Measurements from ENCODE around the gene ZNF280B. TPM values are rescaled to one million over a fixed set of nuclear protein-coding genes. Genes with fewer than 3 reads are reported as not detected.
A peak's percentile ranks its signal among the peaks of the same experiment; 100 is the strongest.

The ZNF280B gene
- total RNA-seq, result under 1 TPM in 3 of 4 donors, not detected in 1; 0.47 to 0.80 (median 0.70) TPM

GRCh38 chr22:22508274-22509176 lies at the start of gene ZNF280B:
ZNF280B (minus strand) TSS chr22:22508742; CDS start chr22:22489398, 19,344 bp downstream.
- no peaks in the 10 kb centered on the region for H3K27me3 ChIP-seq
- TF ChIP-seq POLR2A (IDR thresholded peaks at IDR 0.05) (no peak), CTCF (IDR thresholded peaks at IDR 0.05) (peak; percentile 24 to 67 (median 54))
- H3K27ac ChIP-seq, result peak within 1 kb of the TSS in 1 of 4 donors; percentile 60
- H3K9me3 ChIP-seq, result peaks cover 0 to 8% (median 0%) of the 10 kb centered on the region in 4 donors
- DNase-seq, result peak; percentile 75 to 87 (median 79)
- peaks cover 0 to 11% (median 0%) of the 10 kb centered on the region in 4 donors for H3K4me1 ChIP-seq
- peak within 1 kb of the TSS; percentile 58 to 62 (median 60) for H3K4me3 ChIP-seq
- no peaks in the 10 kb centered on the region for H3K36me3 ChIP-seq

DNA sequence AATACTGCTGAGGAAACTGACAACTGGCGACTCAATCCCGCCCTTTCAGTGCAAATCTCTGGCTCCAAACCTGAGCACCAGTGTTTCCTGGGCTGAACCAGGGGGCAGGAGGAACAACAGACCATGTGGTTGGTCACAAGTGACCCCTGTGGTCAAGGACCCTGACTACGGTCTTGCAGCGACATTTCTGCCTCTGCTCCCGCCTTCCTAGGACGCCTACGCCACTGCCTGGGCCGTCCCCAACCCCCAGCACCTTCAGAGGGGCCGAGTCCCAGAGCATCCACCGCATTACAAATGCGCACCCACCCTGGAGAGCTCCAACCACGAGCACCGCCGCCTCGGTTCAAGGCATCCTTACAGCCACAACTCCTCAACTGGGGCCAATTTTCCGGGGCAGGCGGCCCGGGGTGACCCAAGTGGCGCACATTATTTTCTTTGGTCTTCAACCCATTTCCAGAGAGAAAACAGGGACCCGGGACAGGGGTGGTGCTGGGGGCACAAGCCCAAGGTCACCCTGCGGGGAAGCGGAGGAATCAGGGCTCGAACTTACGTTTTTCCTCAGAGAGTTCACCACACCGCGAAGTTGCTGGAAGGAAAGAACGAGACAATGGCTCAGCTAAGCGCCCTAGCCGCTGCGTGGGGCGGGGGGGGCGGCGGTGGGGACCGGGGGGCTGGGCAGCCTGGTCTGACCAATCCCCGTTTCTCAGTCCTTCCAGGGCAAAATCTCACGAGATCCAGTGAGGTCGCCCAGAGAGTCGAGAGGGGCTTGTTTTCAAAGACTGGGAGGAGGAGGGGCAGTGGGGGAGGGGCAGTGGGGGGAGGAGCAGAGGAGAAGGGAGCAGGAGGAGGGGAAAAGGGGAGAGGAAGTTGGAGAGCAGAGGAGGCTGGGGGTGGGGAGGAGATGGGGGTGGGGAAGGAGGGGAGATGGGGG lies 48.7 kb upstream of the ZNF280B start:
- Histone ChIP-seq H3K4me1 (no peaks in the 10 kb centered on the region), H3K4me3 (no peak overlapping the region), H3K36me3 (no peaks in the 10 kb centered on the region), H3K27ac (no peak overlapping the region), H3K27me3 (no peaks in the 10 kb centered on the region), H3K9me3 (no peaks in the 10 kb centered on the region)
- TF ChIP-seq CTCF (IDR thresholded peaks at IDR 0.05) (no peak), POLR2A (IDR thresholded peaks at IDR 0.05) (no peak)
- no peak for DNase-seq

- H3K27me3 ChIP-seq, result no peaks in the 10 kb centered on the region
- H3K4me3 ChIP-seq, result no peak overlapping the region
- H3K9me3 ChIP-seq, result no peaks in the 10 kb centered on the region
- TF ChIP-seq POLR2A (IDR thresholded peaks at IDR 0.05), result no peak
- TF ChIP-seq CTCF (IDR thresholded peaks at IDR 0.05), result no peak
- H3K36me3 ChIP-seq, result no peaks in the 10 kb centered on the region
- no peak for DNase-seq
- no peaks in the 10 kb centered on the region for H3K4me1 ChIP-seq
- no peak overlapping the region for H3K27ac ChIP-seq
These were observed 48.0 kb upstream of the ZNF280B start for GRCh38 chr22:22556578-22556977.

DNA sequence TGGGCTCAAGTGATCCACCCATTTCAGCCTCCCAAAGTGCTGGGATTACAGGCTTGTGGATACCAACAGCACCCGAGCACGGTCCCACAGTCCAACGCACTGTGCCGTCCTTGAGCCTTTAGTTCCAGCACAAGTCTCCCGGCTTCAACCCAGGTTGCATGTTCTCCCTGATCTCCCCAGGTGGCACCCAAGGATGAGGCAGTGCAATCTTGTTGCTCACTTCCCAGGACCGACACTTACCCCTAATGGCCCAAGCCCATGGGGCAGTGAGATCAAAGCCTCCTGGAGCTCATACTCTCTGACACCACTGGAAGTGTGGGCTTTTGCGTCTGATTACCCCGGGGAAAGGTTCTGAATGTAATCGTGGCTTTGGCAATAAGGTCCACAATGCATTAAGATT lies 47.1 kb upstream of the ZNF280B start:
- no peak for DNase-seq
- no peaks in the 10 kb centered on the region for H3K27me3 ChIP-seq
- TF ChIP-seq POLR2A (IDR thresholded peaks at IDR 0.05), result no peak
- TF ChIP-seq CTCF (IDR thresholded peaks at IDR 0.05), result no peak
- H3K9me3 ChIP-seq, result no peaks in the 10 kb centered on the region
- H3K36me3 ChIP-seq, result no peaks in the 10 kb centered on the region
- H3K27ac ChIP-seq, result no peak overlapping the region
- H3K4me3 ChIP-seq, result no peak overlapping the region
- no peaks in the 10 kb centered on the region for H3K4me1 ChIP-seq

DNA sequence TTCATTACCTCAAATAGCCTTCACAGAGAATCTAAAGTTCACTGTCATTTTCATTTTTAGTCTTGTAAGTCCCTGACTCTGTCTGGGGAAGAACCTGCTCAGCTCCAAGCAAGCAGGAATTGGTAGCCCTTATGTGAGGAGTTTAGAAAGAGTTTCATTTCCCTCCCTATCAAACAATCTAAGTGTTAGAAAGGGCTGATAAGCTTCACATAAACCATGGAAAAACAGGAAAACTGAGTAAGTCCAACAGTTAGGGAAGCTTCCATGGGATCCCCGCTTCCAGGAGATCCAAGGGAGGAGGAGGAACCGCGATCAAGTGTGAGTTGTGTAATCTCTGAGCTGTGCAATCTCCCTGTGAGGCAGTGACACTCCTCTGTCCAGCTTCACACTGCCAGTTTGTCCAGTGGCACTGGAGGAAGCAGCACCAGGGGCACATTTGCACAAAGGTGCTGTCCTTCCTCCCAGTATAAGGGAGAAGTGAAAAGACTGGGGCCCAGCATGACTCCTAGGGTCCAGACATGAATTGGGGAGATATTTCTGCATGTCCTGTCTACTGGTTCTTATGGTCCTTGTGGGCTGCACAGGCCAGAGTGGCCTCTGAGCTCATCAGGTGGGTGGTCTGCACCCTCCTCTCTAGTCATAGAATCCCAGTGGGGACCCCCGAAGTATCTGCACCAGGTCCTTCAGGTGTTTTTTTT lies 46.2 kb upstream of the ZNF280B start:
- TF ChIP-seq CTCF (IDR thresholded peaks at IDR 0.05) (no peak), POLR2A (IDR thresholded peaks at IDR 0.05) (no peak)
- no peak overlapping the region for H3K4me3 ChIP-seq

More for the DNA sequence above, 46.2 kb upstream of the ZNF280B start:
- Histone ChIP-seq H3K4me1 (no peaks in the 10 kb centered on the region), H3K27ac (no peak overlapping the region), H3K36me3 (no peaks in the 10 kb centered on the region), H3K9me3 (no peaks in the 10 kb centered on the region), H3K27me3 (no peaks in the 10 kb centered on the region)
- no peak for DNase-seq
